ENCODE measurements around the gene NDST1.

GRCh38 chr5:150560401-150561191 is 52.7 kb downstream of the NDST1 start:
- TF ChIP-seq EZH2phosphoT487 (IDR thresholded peaks at IDR 0.05; ENCODE audit: insufficient read depth, low read depth) (no peak), EZH2 (IDR thresholded peaks at IDR 0.05; ENCODE audit: insufficient read depth, poor library complexity, severe bottlenecking) (no peak)

Measured in GM23248 (cell line).